NCI-H524 treated with DMSO at 0.1 percent for 48 hours (cell line): Measurements from ENCODE around the gene SMOC2.

ENCODE experiments used
- DNase-seq: peaks from one replicate; lab custom pipeline; 2025; lab: John Stamatoyannopoulos, UW

SMOC2 gene

GRCh38 chr6:168447282-168447681 is 6.3 kb downstream of the SMOC2 start:
- no peak for DNase-seq

- no peak for DNase-seq
These were observed 6.7 kb downstream of the SMOC2 start for GRCh38 chr6:168447700-168448099.

GRCh38 chr6:168448243-168448855 is 7.4 kb downstream of the SMOC2 start:
- no peak for DNase-seq

GRCh38 chr6:168450917-168451316 is 9.9 kb downstream of the SMOC2 start:
- DNase-seq: no peak

- DNase-seq: no peak
These were observed 11.0 kb downstream of the SMOC2 start for GRCh38 chr6:168451805-168452517.

GRCh38 chr6:168452685-168453377 is 11.8 kb downstream of the SMOC2 start:
- DNase-seq: no peak

GRCh38 chr6:168455847-168456530 is 15.0 kb downstream of the SMOC2 start:
- no peak for DNase-seq

- no peak for DNase-seq
These were observed 16.1 kb downstream of the SMOC2 start for GRCh38 chr6:168456907-168457652.

- no peak for DNase-seq
These were observed 16.6 kb downstream of the SMOC2 start for GRCh38 chr6:168457653-168457934.

GRCh38 chr6:168458101-168458500 is 17.1 kb downstream of the SMOC2 start:
- DNase-seq: no peak

GRCh38 chr6:168459572-168459971 is 18.6 kb downstream of the SMOC2 start:
- DNase-seq: no peak

- DNase-seq: no peak
These were observed 21.4 kb downstream of the SMOC2 start for GRCh38 chr6:168462289-168462853.

- DNase-seq: no peak
These were observed 23.6 kb downstream of the SMOC2 start for GRCh38 chr6:168464546-168464945.

- DNase-seq: no peak
These were observed 27.1 kb downstream of the SMOC2 start for GRCh38 chr6:168468045-168468444.

- no peak for DNase-seq
These were observed 28.5 kb downstream of the SMOC2 start for GRCh38 chr6:168469521-168469920.

GRCh38 chr6:168469926-168470325 is 28.9 kb downstream of the SMOC2 start:
- DNase-seq: no peak

GRCh38 chr6:168472363-168472762 is 31.4 kb downstream of the SMOC2 start:
- DNase-seq: no peak

GRCh38 chr6:168473197-168473596 is 32.2 kb downstream of the SMOC2 start:
- no peak for DNase-seq

GRCh38 chr6:168475188-168476013 is 34.4 kb downstream of the SMOC2 start:
- DNase-seq: no peak

- no peak for DNase-seq
These were observed 38.4 kb downstream of the SMOC2 start for GRCh38 chr6:168479421-168479820.

GRCh38 chr6:168480481-168480880 is 39.5 kb downstream of the SMOC2 start:
- DNase-seq: no peak
